Ascending aorta (tissue), 2 donors: ENCODE results near the gene NR4A1. TPM values are rescaled to one million over a fixed set of nuclear protein-coding genes. Genes with fewer than 3 reads are reported as not detected.

Experiments used
- DNase-seq, 2 donors: peaks; one replicate each; pipeline ENCODE4 v3.0.0-alpha.2; 2019; ENCODE audit warnings: low spot score in 2 of 2
- H3K27ac ChIP-seq, 2 donors: fragments of 200-600 bp; sonication (generic); one replicate each; pipeline ENCODE4 v1.5.1; 2016 to 2017; ENCODE audit warnings: mild to moderate bottlenecking in 1 of 2
- H3K27me3 ChIP-seq: fragments of 200-600 bp; sonication (generic); one replicate; pipeline ENCODE4 v1.5.1; 2017
- H3K36me3 ChIP-seq, 2 donors: fragments of 200-600 bp; sonication (generic); one replicate each; pipeline ENCODE4 v1.5.1; 2016
- H3K4me1 ChIP-seq, 2 donors: fragments of 200-600 bp; sonication (generic); one replicate each; pipeline ENCODE4 v1.5.1; 2016 to 2017; ENCODE audit warnings: mild to moderate bottlenecking in 1 of 2
- H3K4me3 ChIP-seq, 2 donors: fragments of 200-600 bp; sonication (generic); one replicate each; pipeline ENCODE4 v1.5.1; 2016 to 2017; ENCODE audit warnings: mild to moderate bottlenecking in 1 of 2
- H3K9me3 ChIP-seq, 2 donors: fragments of 200-600 bp; sonication (generic); one replicate each; pipeline ENCODE4 v1.5.1; 2016
- CTCF ChIP-seq, 3 experiments: fragments of 200-600 bp in 2 of 3; fragments of 450-650 bp in 1 of 3; sonication (generic) in 2 of 3; IDR thresholded peaks; one replicate each; pipeline ENCODE4 v1.5.1; 2016 to 2019; ENCODE audit warnings: antibody characterized with exemption in 3 of 3, mild to moderate bottlenecking in 1 of 3, moderate library complexity in 1 of 3
- intact Hi-C: fragments of 100-400 bp; cut with DNase I; formaldehyde crosslinking; loops from one replicate; pipeline ENCODE4 v1.15.1; 2023
- total RNA-seq: library from RNA; depleted of rRNA; stranded (reverse); fragments of >200 nt; gene quantifications from one replicate; pipeline ENCODE4 v1.1.0, GENCODE V29; 2016

The NR4A1 gene
- total RNA-seq, 1 donor from 2014 or later = 722 TPM

GRCh38 chr12:52056801-52057637 lies 5.8 kb downstream of the NR4A1 start:
- Histone ChIP-seq H3K4me3 (no peak overlapping the region), H3K27ac (peak overlapping the region; percentile 18 to 22), H3K27me3 (no peaks in the 10 kb centered on the region), H3K36me3 (peaks cover 44 to 67% of the 10 kb centered on the region in 2 donors), H3K4me1 (no peaks in the 10 kb centered on the region), H3K9me3 (no peaks in the 10 kb centered on the region)
- DNase-seq = no peak
- intact Hi-C loops = no loop called here
- no peak for TF ChIP-seq CTCF (IDR thresholded peaks at IDR 0.05)

- Histone ChIP-seq H3K36me3 (peaks cover 44 to 67% of the 10 kb centered on the region in 2 donors), H3K9me3 (no peaks in the 10 kb centered on the region), H3K4me3 (no peak overlapping the region), H3K4me1 (no peaks in the 10 kb centered on the region), H3K27ac (no peak overlapping the region), H3K27me3 (no peaks in the 10 kb centered on the region)
- intact Hi-C loops = no loop called here
- TF ChIP-seq CTCF (IDR thresholded peaks at IDR 0.05) = no peak
- no peak for DNase-seq
Measured at GRCh38 chr12:52057638-52058576, 6.7 kb downstream of the NR4A1 start.

GRCh38 chr12:52058631-52059361 lies 7.6 kb downstream of the NR4A1 start:
- DNase-seq = no peak
- H3K9me3 ChIP-seq = no peaks in the 10 kb centered on the region
- peaks cover 44 to 58% of the 10 kb centered on the region in 2 donors for H3K36me3 ChIP-seq
- intact Hi-C loops = no loop called here
- H3K4me3 ChIP-seq = no peak overlapping the region
- no peaks in the 10 kb centered on the region for H3K27me3 ChIP-seq
- H3K4me1 ChIP-seq = no peaks in the 10 kb centered on the region
- no peak overlapping the region for H3K27ac ChIP-seq
- no peak for TF ChIP-seq CTCF (IDR thresholded peaks at IDR 0.05)

- Histone ChIP-seq H3K4me1 (no peaks in the 10 kb centered on the region), H3K9me3 (no peaks in the 10 kb centered on the region), H3K4me3 (no peak overlapping the region), H3K27ac (no peak overlapping the region), H3K36me3 (peaks cover 36 to 49% of the 10 kb centered on the region in 2 donors), H3K27me3 (no peaks in the 10 kb centered on the region)
- DNase-seq = peak in 1 of 2 donors; percentile 83
- TF ChIP-seq CTCF (IDR thresholded peaks at IDR 0.05) = no peak
- intact Hi-C loops = no loop called here
Measured at GRCh38 chr12:52059582-52060497, 8.6 kb downstream of the NR4A1 start.
